Adrenal gland (tissue), 5 donors: ENCODE results near the gene USP22.

ENCODE experiments used
- POLR2A ChIP-seq, 2 donors: fragments of 450-650 bp; IDR thresholded peaks; one replicate each; pipeline ENCODE4 v1.6.1; 2017; ENCODE audit warnings: antibody characterized with exemption in 2 of 2, mild to moderate bottlenecking in 2 of 2, moderate library complexity in 1 of 2
- TF ChIP-seq, protein P1 (sequence below), 6 experiments: fragments of 450-650 bp in 4 of 6; fragments of 200-600 bp in 2 of 6; sonication (generic) in 1 of 6; IDR thresholded peaks; 1 replicate in 5 of 6; 2 replicates in 1 of 6; pipeline versions ENCODE4 v1.5.1 to v1.8.0; 2016 to 2021; ENCODE audit warnings: antibody characterized with exemption in 6 of 6, mild to moderate bottlenecking in 2 of 6, moderate library complexity in 1 of 6
- donor health status: DM: no; HTN: no; CAD: no.

- TF ChIP-seq, protein P1, sequence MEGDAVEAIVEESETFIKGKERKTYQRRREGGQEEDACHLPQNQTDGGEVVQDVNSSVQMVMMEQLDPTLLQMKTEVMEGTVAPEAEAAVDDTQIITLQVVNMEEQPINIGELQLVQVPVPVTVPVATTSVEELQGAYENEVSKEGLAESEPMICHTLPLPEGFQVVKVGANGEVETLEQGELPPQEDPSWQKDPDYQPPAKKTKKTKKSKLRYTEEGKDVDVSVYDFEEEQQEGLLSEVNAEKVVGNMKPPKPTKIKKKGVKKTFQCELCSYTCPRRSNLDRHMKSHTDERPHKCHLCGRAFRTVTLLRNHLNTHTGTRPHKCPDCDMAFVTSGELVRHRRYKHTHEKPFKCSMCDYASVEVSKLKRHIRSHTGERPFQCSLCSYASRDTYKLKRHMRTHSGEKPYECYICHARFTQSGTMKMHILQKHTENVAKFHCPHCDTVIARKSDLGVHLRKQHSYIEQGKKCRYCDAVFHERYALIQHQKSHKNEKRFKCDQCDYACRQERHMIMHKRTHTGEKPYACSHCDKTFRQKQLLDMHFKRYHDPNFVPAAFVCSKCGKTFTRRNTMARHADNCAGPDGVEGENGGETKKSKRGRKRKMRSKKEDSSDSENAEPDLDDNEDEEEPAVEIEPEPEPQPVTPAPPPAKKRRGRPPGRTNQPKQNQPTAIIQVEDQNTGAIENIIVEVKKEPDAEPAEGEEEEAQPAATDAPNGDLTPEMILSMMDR (IDR thresholded peaks at IDR 0.05) = peak in 2 of 6 experiments; percentile 17 to 22
- TF ChIP-seq POLR2A (IDR thresholded peaks at IDR 0.05) = no peak
Observed at GRCh38 chr17:21012736-21013135, 30.1 kb downstream of the USP22 start.
